Immature natural killer cell (primary cell): Measurements from ENCODE around the gene FASN. TPM values are rescaled to one million over a fixed set of nuclear protein-coding genes. Genes with fewer than 3 reads are reported as not detected.
A peak's percentile ranks its signal among the peaks of the same experiment; 100 is the strongest.

Source experiments
- DNase-seq, 3 donors: peaks; one replicate each; pipeline ENCODE4 v3.0.0; 2022; ENCODE audit warnings: mixed read lengths in 1 of 3
- H3K27ac Mint-ChIP-seq, 6 donors: one replicate each; pipeline ENCODE4 v1.8.0; 2020; ENCODE audit warnings: mixed read lengths in 6 of 6, mild to moderate bottlenecking in 5 of 6, inconsistent platforms in 4 of 6, moderate library complexity in 3 of 6
- H3K27me3 Mint-ChIP-seq, 3 donors: one replicate each; pipeline ENCODE4 v1.8.0; 2020 to 2021; ENCODE audit warnings: low read depth in 3 of 3, mild to moderate bottlenecking in 3 of 3, mixed read lengths in 3 of 3, moderate library complexity in 3 of 3, inconsistent platforms in 1 of 3
- H3K36me3 Mint-ChIP-seq, 3 donors: one replicate each; pipeline ENCODE4 v1.8.0; 2020; ENCODE audit warnings: mixed read lengths in 3 of 3, inconsistent platforms in 2 of 3, mild to moderate bottlenecking in 2 of 3
- H3K4me1 Mint-ChIP-seq, 2 donors: one replicate each; pipeline ENCODE4 v1.8.0; 2020; ENCODE audit warnings: inconsistent platforms in 2 of 2, mild to moderate bottlenecking in 2 of 2, mixed read lengths in 2 of 2, moderate library complexity in 1 of 2
- H3K4me3 Mint-ChIP-seq, 5 donors: one replicate each; pipeline ENCODE4 v1.8.0; 2020; ENCODE audit warnings: mild to moderate bottlenecking in 5 of 5, mixed read lengths in 5 of 5, inconsistent platforms in 3 of 5, moderate library complexity in 3 of 5
- H3K9me3 Mint-ChIP-seq, 6 donors: one replicate each; pipeline ENCODE4 v1.8.0; 2020; ENCODE audit warnings: mild to moderate bottlenecking in 6 of 6, mixed read lengths in 6 of 6, inconsistent platforms in 4 of 6, moderate library complexity in 3 of 6
- polyA plus RNA-seq, 3 donors: library from polyadenylated mRNA; unstranded; fragments of 300-500 nt; fragmentation: Illumina TruSeq; gene quantifications; one replicate each; pipeline ENCODE4 v1.2.3, GENCODE V29; 2021

Gene FASN
- polyA plus RNA-seq, 3 donors from 2014 or later = 0.10 to 2.7 (median 0.23) TPM

- no peak overlapping the region for H3K4me3 Mint-ChIP-seq
These were observed 15.4 kb upstream of the FASN start for GRCh38 chr17:82113422-82113821.

GRCh38 chr17:82112914-82113311 lies 14.9 kb upstream of the FASN start:
- Mint-ChIP-seq H3K27ac (no peak overlapping the region), H3K27me3 (peaks cover 0 to 2% (median 0%) of the 10 kb centered on the region in 3 donors), H3K4me1 (no peaks in the 10 kb centered on the region), H3K4me3 (no peak overlapping the region), H3K36me3 (peaks cover 0 to 8% (median 0%) of the 10 kb centered on the region in 3 donors), H3K9me3 (no peaks in the 10 kb centered on the region)
- no peak for DNase-seq

More at GRCh38 chr17:82113422-82113821, 15.4 kb upstream of the FASN start:
- H3K27ac Mint-ChIP-seq = no peak overlapping the region
- no peaks in the 10 kb centered on the region for H3K4me1 Mint-ChIP-seq
- H3K9me3 Mint-ChIP-seq = no peaks in the 10 kb centered on the region
- H3K36me3 Mint-ChIP-seq = peaks cover 0 to 8% (median 0%) of the 10 kb centered on the region in 3 donors
- DNase-seq = no peak
- peaks cover 0 to 2% (median 0%) of the 10 kb centered on the region in 3 donors for H3K27me3 Mint-ChIP-seq

GRCh38 chr17:82112181-82112913 lies 14.3 kb upstream of the FASN start:
- H3K4me1 Mint-ChIP-seq = no peaks in the 10 kb centered on the region
- H3K27me3 Mint-ChIP-seq = peaks cover 0 to 2% (median 0%) of the 10 kb centered on the region in 3 donors
- no peaks in the 10 kb centered on the region for H3K9me3 Mint-ChIP-seq
- no peak overlapping the region for H3K4me3 Mint-ChIP-seq
- DNase-seq = no peak
- H3K27ac Mint-ChIP-seq = no peak overlapping the region
- peaks cover 0 to 8% (median 0%) of the 10 kb centered on the region in 3 donors for H3K36me3 Mint-ChIP-seq

GRCh38 chr17:82110298-82110697 lies 12.3 kb upstream of the FASN start:
- peaks cover 0 to 2% (median 0%) of the 10 kb centered on the region in 3 donors for H3K27me3 Mint-ChIP-seq
- DNase-seq = no peak
- peaks cover 11 to 13% of the 10 kb centered on the region in 2 donors for H3K4me1 Mint-ChIP-seq
- no peak overlapping the region for H3K27ac Mint-ChIP-seq
- H3K36me3 Mint-ChIP-seq = peaks cover 0 to 8% (median 0%) of the 10 kb centered on the region in 3 donors
- no peaks in the 10 kb centered on the region for H3K9me3 Mint-ChIP-seq
- no peak overlapping the region for H3K4me3 Mint-ChIP-seq

GRCh38 chr17:82108961-82109475 lies 11.0 kb upstream of the FASN start:
- DNase-seq = no peak
- H3K4me3 Mint-ChIP-seq = peak overlapping the region in 2 of 5 donors; percentile 41 to 46
- H3K4me1 Mint-ChIP-seq = peaks cover 11 to 16% of the 10 kb centered on the region in 2 donors
- H3K36me3 Mint-ChIP-seq = peaks cover 0 to 8% (median 0%) of the 10 kb centered on the region in 3 donors
- H3K27ac Mint-ChIP-seq = peak overlapping the region in 2 of 6 donors; percentile 46 to 65
- H3K27me3 Mint-ChIP-seq = peaks cover 0 to 2% (median 0%) of the 10 kb centered on the region in 3 donors
- no peaks in the 10 kb centered on the region for H3K9me3 Mint-ChIP-seq

GRCh38 chr17:82108496-82108945 lies 10.5 kb upstream of the FASN start:
- Mint-ChIP-seq H3K4me3 (peak overlapping the region in 3 of 5 donors; percentile 27 to 53 (median 46)), H3K9me3 (no peaks in the 10 kb centered on the region), H3K27me3 (no peaks in the 10 kb centered on the region), H3K27ac (peak overlapping the region in 2 of 6 donors; percentile 46 to 65), H3K36me3 (peaks cover 0 to 8% (median 0%) of the 10 kb centered on the region in 3 donors), H3K4me1 (peaks cover 11 to 16% of the 10 kb centered on the region in 2 donors)
- DNase-seq = no peak

- no peak for DNase-seq
- Mint-ChIP-seq H3K9me3 (no peaks in the 10 kb centered on the region), H3K27me3 (no peaks in the 10 kb centered on the region), H3K36me3 (peaks cover 0 to 8% (median 0%) of the 10 kb centered on the region in 3 donors), H3K4me1 (peaks cover 11 to 16% of the 10 kb centered on the region in 2 donors), H3K4me3 (peak overlapping the region in 2 of 5 donors; percentile 30 to 53), H3K27ac (peak overlapping the region in 2 of 6 donors; percentile 27 to 43)
These were observed 10.0 kb upstream of the FASN start for GRCh38 chr17:82108038-82108437.

- Mint-ChIP-seq H3K36me3 (peaks cover 0 to 2% (median 0%) of the 10 kb centered on the region in 3 donors), H3K27me3 (no peaks in the 10 kb centered on the region), H3K27ac (peak overlapping the region in 3 of 6 donors; percentile 17 to 40 (median 28)), H3K4me3 (peak overlapping the region in 3 of 5 donors; percentile 15 to 29 (median 27)), H3K4me1 (peaks cover 11 to 16% of the 10 kb centered on the region in 2 donors), H3K9me3 (no peaks in the 10 kb centered on the region)
- DNase-seq = no peak
These were observed 9.4 kb upstream of the FASN start for GRCh38 chr17:82107341-82107860.

GRCh38 chr17:82106688-82107305 lies 8.8 kb upstream of the FASN start:
- H3K9me3 Mint-ChIP-seq = no peaks in the 10 kb centered on the region
- no peak for DNase-seq
- H3K4me3 Mint-ChIP-seq = peak overlapping the region; percentile 79 to 92 (median 89)
- H3K36me3 Mint-ChIP-seq = no peaks in the 10 kb centered on the region
- H3K4me1 Mint-ChIP-seq = peaks cover 11 to 16% of the 10 kb centered on the region in 2 donors
- H3K27ac Mint-ChIP-seq = peak overlapping the region; percentile 90 to 95 (median 94)
- no peaks in the 10 kb centered on the region for H3K27me3 Mint-ChIP-seq

GRCh38 chr17:82105882-82106687 lies 8.0 kb upstream of the FASN start:
- H3K27me3 Mint-ChIP-seq = no peaks in the 10 kb centered on the region
- no peaks in the 10 kb centered on the region for H3K36me3 Mint-ChIP-seq
- no peaks in the 10 kb centered on the region for H3K9me3 Mint-ChIP-seq
- peak overlapping the region; percentile 79 to 92 (median 89) for H3K4me3 Mint-ChIP-seq
- H3K27ac Mint-ChIP-seq = peak overlapping the region; percentile 90 to 95 (median 94)
- DNase-seq = peak; percentile 59 to 65 (median 65)
- peaks cover 11 to 16% of the 10 kb centered on the region in 2 donors for H3K4me1 Mint-ChIP-seq

- no peak for DNase-seq
- peak overlapping the region; percentile 28 to 94 (median 40) for H3K27ac Mint-ChIP-seq
- no peaks in the 10 kb centered on the region for H3K9me3 Mint-ChIP-seq
- H3K27me3 Mint-ChIP-seq = no peaks in the 10 kb centered on the region
- no peaks in the 10 kb centered on the region for H3K36me3 Mint-ChIP-seq
- peak overlapping the region; percentile 7 to 91 (median 88) for H3K4me3 Mint-ChIP-seq
- H3K4me1 Mint-ChIP-seq = peaks cover 11 to 16% of the 10 kb centered on the region in 2 donors
These were observed 7.4 kb upstream of the FASN start for GRCh38 chr17:82105417-82105881.

GRCh38 chr17:82104797-82105416 lies 6.9 kb upstream of the FASN start:
- peak overlapping the region; percentile 7 to 88 (median 33) for H3K4me3 Mint-ChIP-seq
- DNase-seq = no peak
- H3K36me3 Mint-ChIP-seq = no peaks in the 10 kb centered on the region
- H3K9me3 Mint-ChIP-seq = no peaks in the 10 kb centered on the region
- peak overlapping the region in 3 of 6 donors; percentile 28 to 45 (median 34) for H3K27ac Mint-ChIP-seq
- no peaks in the 10 kb centered on the region for H3K27me3 Mint-ChIP-seq
- H3K4me1 Mint-ChIP-seq = peaks cover 11 to 18% of the 10 kb centered on the region in 2 donors
